COLO668 (cell line): ENCODE data around the gene USH2A.
"Not testable (repeated sequence)": the region's sequence is repeated elsewhere in the genome, so short reads cannot be mapped to it uniquely, and the experiment has no call there.

Source experiments
- DNase-seq: peaks from one replicate; lab custom pipeline; 2025; ENCODE audit not compliant: unreplicated experiment; lab: John Stamatoyannopoulos, UW

The USH2A gene

DNA sequence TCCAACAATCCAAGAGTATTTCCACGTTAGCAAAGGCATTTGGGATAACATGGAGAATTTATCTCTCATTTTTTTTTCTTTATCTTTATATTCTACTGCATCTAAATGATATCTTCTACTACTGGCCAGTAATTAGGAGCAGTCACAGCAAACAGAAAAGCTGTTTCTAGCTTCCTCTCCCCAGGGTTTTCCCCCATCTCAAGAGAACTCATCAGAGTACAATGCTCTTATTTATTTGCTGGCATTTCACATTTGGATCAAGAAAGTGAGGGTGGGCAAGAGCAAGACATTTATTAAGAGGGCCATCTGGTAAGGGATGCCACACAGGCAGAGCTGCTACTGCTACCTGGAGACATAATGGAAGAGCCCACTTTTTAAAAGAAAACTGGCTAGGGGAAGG, 368.2 kb downstream of the USH2A start:
- DNase-seq, result no peak

DNA sequence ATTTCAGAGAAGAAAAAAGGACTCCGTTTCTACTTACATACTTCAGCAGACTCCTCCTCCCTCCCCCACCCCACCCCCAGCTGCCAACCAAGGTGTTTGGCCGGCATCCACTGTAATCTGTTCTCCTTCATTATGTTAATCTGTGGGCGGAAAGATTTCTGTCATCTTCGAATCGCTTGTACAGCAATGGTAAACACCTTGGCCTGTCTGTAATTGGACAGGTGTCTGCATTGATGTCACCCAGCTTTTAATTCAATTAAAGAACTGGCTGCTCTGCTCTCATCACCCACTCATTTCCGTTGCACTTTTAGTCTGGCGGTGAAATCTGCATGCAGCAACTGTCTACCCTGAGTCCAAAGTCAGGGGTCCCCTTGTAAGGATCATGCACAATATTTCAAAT, 368.6 kb downstream of the USH2A start:
- no peak for DNase-seq

DNA sequence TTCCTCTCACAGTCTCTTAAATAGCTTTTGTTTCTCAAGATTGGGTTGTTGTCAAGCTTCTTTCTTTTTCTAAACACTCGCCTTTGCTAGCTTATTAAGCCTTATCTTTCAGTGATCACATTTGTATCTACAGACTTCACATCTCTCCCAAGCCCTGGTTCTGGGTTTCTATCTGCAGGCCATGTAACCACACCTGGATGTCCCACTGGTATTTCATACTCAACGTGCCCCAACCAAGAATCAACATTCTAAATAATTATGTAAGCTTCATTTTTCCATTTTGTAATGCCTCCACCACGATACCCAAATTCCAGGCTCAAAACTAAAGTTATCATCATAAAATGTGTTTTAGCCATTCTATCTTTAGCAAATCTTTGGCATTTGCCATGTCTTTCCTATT, 372.2 kb downstream of the USH2A start:
- DNase-seq, result no peak

DNA sequence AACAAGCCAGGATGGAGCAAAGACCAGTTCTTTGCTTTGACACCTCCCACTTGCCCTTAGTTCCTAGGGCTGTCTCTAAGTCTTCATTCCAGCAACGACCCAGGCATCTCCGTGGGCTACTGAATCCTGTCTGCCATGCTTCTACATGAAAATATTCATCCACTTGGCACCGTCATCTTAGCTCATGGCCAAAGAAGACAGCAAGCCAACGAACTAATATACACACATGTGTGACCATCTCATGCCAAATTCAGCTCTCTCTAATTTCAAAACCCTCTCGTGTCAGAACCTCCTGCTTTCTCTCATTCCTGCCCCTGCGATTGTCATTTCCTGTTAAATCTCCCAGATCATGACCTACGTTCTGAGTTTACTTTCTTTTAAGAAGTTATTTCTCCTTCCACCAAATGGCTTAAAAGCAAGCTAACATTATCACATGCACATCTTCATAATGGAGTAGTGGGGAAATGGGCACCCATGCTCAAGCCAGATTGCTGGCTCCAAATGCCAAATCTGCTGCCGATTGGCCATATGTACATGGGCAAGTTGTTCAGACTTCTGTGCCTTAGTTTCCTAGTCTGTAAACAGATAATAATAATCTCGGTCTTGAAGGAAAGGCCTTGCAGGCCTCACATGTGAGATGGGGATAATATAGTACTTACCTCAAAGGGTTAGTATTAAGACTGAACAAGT, 373.4 kb downstream of the USH2A start:
- no peak for DNase-seq

DNA sequence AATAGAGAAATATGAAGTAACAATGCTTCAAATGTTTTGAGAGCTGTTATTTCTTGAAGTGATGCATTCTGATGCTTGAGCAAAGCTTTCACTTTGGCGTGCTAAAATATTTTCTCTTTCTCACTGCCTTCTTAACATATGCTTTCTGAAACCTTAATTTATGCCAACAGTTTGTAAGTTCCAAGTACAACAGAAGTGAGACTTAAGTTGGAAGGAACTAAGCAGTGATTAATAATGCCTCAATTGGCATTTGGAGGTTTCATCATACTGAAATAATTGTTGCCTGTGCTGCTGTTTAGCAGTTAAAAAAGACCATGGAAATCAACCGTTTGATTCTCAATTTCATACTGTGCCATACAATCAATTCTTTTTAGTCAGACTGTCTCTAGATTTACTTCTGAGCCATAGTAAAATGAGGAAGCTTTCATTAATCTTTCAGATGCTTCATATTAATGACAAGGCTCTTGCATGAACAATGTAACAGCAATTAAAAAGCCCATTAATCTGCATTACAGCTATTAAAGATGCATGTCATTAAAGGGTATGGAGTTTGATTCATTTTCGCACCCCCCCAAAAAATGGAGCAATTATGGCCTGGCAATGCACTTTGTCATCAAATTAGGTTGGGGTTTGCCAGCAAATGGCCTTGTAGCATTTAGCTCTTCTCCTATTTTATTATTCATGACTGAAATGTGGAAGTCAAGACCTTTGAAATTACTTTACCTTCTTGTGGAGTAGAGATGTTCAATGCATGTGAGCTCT, 375.3 kb downstream of the USH2A start:
- no peak for DNase-seq

DNA sequence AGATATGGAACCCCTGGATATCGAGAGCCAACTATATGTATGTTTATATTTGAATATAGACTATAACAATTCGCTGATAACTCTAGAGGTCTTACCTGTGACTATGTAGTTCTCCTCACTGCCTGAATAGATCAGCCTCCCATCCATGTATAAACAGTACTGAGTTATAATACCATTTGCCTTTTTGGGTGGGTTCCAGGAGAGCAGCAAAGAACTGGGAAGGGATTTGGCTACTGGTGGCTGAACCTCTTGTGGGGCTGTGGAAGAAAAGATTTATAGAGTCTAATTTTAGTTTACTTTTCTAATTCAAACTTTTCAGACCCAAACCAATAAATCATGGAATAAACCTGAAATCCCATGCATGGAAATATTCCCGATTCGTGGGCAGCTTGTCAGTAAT, 376.9 kb downstream of the USH2A start:
- DNase-seq, result no peak

DNA sequence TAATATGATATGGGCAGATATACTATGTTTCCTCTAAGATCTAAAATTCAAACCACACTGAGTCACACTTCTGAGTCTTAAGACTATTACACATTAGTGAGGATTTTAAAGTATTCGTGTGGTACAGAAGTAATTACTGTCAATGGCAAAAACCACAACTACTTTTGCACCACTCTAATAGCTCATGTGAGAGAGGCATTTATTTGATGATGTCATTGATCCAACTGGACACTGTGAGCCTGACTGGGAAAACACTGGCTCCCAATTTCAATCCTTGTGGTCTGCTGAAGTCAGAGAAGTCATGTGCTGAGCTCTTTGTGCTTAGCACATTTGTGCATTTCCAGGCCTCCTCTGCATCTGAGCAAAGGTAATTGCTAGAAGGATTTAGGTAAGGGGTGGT, 377.8 kb downstream of the USH2A start:
- no peak for DNase-seq

DNA sequence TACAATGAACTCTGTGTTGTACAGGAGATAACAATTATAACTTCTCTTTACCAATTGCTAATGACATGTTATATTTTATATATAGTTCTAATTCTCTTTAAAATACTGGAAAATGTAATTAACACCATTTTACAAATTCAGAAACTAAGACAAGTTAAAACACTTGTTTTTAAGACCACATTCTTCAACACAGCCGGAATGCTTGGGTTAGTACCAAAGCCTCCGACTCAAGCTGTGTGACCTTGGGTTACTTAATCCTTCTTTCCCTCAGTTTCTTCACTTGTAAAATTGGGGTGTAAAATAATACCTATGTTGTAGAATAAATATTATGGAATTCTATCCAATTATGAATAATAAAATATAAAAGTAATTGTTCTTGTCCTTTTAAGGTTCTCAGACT, 378.7 kb downstream of the USH2A start:
- DNase-seq, result no peak

DNA sequence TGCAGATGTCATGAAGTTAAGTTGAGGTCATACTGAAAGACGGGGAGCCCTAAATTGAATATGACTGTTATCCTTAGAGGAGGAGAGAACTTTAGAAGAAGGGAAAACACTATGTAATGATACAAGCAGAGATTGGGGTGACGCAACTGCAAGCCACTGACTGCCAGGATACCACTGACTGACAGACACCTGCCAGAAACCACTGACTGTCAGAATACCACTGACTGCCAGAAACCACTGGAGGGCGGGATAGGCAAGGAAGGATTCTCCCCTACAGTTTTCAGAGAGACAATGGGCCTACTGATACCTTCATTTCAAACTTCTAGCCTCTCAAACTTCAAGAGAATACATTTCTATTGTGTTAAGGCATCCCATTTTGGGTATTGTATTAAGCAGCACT, 388.7 kb downstream of the USH2A start:
- peak; percentile 10 for DNase-seq

DNA sequence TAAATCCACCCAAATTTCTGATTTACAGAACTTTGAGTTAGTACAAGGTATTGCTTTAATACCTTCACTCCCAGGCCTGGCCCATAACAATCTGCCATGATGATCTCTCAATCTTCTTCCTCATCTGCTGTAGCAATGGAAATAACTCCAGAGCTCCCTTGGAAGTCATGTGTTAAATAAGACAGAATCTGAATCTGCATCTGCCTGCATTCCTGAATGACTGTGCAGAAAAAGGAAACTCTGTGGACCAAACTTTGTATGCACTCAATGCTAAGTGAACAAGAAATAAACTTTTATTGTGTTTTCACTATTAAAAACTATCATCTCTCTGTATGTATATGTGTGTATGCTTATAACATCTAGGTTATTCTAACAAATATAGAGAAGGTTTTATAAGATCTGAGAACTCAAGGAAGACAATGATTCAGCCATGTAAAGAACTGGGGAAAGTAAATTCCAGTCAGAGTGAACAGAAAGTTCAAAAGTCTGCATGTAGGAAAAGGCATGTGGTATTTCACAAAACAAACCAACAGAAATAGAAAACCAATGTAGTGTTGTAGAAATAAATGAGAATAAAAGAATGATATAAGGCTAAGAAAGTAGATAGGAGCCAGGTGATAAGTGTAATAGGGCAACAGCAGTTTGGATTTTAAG, 390.2 kb downstream of the USH2A start:
- DNase-seq, result no peak

DNA sequence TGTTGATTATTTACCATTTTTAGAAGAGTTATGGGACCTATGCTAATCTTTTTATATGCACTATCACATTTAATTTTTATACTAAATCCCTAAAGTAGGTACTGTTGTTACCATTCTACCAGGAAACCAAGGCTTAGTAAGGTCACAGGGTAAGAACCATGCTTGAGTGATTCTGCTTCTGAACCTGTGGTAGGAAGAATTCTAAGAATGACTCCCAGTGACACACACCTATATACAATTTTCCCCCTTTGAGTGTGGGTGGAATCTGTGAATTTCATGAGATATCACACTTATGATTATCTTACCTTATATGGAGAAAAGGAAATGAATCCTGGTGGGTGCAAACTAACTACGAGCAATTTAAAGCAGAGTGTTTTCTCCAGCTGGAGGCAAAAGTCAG, 391.0 kb downstream of the USH2A start:
- no peak for DNase-seq

DNA sequence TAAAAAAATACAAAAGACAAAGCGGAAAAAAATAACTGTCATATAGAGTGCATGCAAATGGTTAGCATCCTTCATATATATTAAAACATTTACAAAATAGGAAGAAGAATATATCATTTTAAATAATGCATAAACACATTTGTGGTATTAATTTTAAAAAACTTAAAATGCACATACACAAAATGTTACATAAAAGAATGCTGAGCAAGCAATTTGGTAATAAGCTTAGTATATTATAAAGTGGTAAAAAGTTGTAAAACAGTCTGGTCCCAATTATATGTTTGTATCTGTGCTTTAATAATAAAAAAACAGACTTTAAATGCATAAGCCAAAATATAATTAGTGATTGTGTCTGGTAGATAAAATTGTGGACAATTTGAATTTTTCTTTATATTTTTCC, 394.6 kb downstream of the USH2A start:
- DNase-seq, result no peak

DNA sequence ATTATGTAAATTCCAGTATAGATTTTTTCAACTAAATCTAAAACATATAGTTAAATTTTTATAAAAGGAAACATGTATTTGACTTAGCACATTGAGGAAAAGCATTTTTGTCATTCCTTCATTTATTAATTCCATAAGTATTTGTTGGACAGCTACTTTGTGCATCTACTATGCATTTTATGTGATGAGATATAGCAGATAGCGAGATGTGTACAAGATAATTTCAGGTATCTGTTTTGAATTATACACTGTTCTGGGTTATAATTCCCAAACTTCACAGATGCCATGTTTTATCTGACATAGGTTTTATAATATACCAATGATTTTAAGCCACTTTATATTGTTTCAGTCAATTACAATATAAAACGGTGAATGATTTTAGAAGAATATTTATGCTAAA, 398.7 kb downstream of the USH2A start:
- DNase-seq, result no peak

DNA sequence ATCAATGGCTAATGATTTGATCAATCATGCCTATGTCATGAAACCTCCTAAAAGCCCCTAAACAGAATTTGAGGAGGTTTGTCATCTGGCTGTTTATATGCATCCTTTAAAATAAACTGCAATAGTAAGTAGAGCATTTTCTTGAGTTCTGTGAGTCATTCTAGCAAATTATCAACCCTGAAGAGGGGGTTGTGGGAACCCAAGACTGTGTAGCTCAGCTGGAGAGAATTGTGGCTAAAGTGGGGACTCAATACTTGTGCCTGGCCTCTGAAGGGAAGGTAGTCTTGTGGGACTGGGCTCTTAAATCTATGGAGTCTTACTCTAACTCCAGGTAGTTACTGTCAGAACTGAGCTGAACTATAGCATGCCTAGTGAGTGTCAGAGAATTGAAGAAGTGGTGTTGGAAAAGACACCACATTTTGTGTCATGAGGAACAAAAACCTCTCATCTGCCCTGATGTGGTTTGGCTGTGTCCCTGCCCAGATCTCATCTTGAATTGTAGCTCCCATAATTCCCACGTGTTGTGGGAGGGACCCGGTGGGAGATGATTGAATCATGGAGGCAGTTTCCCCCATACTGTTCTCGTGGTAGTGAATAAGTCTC, 402.4 kb downstream of the USH2A start:
- DNase-seq, result no peak

DNA sequence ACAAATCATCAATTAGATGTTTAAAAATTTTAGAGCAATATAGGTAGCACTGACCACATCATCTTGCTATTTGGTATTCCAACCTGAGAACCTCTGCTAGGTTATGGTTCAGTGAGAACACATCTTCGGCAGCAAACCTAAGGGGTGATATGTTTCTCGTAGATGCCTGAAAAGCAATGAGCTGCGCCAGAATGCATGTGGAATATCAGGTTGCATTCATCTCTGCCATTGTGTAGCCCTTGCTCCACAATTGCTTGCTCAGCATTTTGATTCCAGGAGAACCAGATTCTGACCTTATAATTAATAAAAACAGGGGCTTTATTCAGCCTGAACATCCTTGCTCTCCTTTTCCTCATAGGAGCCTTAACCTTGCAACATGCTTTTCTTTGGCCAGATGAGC, 408.1 kb downstream of the USH2A start:
- no peak for DNase-seq

DNA sequence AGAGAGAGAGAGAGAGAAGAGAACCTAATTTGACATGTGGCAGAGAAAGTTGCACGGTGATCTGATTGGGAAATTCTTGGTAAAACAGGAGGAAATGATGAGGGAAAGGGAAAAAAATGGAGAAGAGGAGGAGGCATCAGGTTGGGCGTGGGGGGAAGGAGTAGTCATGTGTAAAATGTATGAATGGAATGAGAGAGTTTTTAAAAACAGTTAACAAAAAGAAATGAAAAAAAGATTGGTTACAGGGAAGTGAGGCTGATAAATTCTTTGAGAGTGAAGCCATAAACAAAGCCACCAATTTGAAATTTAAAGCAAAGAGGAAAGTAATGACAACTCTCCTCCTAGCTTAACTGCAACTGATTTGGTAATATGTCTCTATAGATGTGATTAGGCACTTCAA, 409.2 kb downstream of the USH2A start:
- no peak for DNase-seq

DNA sequence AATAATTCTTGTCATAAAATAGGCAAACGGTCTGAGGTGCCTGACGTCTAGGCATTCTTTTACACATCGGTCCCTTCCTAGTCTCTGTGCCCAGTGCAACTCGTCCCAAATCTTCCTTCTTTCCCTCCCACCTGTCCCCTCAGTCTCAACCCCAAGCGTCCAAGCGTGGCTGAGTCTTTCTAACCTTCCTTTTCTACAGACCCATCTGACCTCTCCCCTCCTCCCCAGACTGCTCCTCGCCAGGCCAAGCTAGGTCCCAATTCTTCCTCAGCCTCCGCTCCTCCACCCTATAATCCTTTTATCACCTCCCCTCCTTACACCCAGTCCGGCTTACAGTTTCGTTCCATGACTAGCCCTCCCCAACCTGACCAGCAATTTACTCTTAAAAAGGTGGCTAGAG, 413.8 kb downstream of the USH2A start:
- DNase-seq, result not testable (repeated sequence)

DNA sequence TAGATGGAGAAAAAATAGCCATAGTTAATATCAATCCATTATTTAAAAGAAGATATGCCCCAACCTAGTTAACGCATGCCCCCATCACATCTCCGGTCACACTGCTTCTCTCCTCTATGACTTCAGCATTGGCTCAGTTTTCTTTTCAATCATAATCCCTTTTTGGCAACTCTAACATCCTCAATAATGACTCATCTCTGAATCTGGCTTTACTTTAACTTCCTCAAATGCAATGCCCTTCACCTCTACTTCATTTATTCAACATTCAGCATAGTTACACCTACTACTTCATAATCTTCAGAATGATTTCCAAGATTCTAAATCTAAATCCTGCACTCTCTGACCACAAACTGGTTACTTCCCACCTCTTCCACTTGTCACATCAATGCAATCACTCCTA, 417.3 kb downstream of the USH2A start:
- DNase-seq, result no peak

DNA sequence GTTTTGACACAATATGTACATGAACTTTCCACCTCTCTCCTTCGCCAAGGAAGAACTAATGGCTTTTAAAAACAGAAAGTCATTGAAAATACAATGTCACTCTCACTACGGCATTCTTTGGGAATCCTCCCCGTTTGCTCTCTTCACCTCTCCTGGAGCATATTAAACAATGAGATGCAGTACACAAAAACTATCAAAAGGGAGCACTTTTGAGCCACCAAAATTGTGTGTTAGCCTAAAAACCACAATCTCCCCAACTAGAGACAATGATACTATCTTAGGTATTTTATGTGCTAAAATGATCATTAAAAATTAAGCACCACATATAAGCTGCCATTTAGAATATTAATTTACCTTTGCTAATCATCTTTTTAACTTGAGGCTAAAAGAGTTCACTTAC, 430.6 kb downstream of the USH2A start:
- DNase-seq, result no peak

DNA sequence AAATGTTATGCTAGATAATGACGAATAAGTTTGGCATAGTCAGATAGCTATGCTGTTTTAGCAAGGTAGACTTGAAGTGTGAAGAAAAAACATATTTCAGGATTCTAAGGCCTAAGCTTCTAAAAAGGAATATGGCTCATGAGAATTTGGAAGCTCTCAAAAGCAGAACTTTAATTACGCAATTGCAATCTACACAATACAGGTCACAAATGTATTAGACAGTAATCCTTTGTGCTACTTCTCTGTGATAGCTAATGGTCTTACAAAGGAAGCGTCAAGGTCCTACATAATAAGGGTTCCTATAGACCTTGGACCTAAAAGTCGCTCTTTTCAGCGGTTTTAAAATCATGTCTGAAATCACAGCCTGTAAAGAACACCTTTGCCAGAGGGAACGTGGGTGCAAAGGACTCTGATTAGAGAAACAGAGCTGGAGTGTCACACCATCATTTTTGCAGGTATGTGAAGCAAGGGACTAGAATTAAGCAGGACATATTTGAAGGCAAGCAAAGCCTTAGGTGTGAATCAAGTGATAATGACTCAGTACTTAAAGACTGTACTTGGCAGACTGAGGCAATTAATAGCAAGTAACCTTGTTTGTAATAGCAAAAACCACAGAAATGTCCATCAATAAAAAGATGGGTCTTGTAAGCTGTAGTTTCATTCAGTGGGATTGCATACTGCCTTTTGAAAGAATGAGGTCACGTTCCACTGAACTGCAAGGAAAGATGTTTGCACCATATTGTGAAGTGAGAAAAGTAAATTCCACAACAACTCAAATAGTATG, 436.0 kb downstream of the USH2A start:
- no peak for DNase-seq

DNA sequence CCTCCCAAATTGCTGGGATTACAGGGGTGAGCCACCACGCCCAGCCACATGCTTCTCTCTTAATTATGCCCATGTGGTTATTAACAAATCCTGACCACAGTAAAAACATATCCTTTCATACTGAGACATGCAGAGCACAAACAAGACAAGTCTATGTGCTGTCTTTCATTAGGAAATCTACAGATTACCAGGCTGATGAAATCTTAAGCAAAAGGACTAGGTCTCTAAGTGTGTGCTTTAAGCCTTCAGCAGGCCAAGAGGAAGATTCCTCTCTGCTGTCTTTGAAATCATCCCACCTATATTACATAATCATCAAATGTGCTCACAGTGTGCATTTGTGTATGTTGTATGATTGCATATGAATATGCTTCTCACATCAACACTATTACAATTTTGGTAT, 436.8 kb downstream of the USH2A start:
- DNase-seq, result no peak
